ENCODE data around the gene PTPRK.

DNA sequence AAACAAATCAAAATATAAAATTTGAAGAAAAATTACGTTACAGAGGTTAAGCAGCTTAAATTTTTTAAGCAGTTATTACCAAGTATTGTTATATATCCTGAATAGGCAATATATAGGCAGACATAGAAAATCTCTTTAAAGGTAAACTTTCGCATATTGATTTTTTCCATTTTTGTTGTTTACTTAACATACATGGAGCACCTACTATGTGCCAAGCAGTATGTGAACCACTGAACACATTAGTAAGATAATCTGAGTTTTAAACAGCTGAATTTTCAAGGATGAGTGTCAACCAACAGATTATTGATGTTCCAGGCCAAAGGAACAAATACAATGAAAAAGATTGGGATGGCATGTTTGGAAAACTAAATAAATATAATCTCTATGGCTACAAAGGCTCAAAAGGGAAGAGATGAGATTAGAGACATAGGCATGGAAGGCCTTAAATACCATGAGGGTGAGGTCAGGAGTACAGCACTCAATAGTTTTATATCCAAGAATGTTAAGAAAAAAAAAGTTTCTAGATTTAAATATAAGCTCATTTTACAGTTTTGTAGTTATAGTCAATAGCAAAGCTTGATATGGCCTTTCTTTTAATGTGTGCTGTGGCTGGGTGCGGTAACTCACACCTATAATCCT is 277.5 kb downstream of the PTPRK start:
- TF ChIP-seq, protein P1, sequence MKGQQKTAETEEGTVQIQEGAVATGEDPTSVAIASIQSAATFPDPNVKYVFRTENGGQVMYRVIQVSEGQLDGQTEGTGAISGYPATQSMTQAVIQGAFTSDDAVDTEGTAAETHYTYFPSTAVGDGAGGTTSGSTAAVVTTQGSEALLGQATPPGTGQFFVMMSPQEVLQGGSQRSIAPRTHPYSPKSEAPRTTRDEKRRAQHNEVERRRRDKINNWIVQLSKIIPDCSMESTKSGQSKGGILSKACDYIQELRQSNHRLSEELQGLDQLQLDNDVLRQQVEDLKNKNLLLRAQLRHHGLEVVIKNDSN (IDR thresholded peaks at IDR 0.05; ENCODE audit: borderline replicate concordance, extremely low read length, insufficient read depth, low read depth, low read length), result no peak
- TF ChIP-seq NFXL1 (IDR thresholded peaks at IDR 0.05; ENCODE audit: borderline replicate concordance), result no peak
- TF ChIP-seq ZNF217 (IDR thresholded peaks at IDR 0.05), result no peak
- no peak for TF ChIP-seq MTA3 (IDR thresholded peaks at IDR 0.05; ENCODE audit: borderline replicate concordance, low read length)
- no peak for TF ChIP-seq SREBF2 (IDR thresholded peaks at IDR 0.05; ENCODE audit: low read length)
- TF ChIP-seq MXI1 (IDR thresholded peaks at IDR 0.05; ENCODE audit: low read depth, low read length), result no peak
- TF ChIP-seq, protein P2, sequence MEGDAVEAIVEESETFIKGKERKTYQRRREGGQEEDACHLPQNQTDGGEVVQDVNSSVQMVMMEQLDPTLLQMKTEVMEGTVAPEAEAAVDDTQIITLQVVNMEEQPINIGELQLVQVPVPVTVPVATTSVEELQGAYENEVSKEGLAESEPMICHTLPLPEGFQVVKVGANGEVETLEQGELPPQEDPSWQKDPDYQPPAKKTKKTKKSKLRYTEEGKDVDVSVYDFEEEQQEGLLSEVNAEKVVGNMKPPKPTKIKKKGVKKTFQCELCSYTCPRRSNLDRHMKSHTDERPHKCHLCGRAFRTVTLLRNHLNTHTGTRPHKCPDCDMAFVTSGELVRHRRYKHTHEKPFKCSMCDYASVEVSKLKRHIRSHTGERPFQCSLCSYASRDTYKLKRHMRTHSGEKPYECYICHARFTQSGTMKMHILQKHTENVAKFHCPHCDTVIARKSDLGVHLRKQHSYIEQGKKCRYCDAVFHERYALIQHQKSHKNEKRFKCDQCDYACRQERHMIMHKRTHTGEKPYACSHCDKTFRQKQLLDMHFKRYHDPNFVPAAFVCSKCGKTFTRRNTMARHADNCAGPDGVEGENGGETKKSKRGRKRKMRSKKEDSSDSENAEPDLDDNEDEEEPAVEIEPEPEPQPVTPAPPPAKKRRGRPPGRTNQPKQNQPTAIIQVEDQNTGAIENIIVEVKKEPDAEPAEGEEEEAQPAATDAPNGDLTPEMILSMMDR (IDR thresholded peaks at IDR 0.05 in 2 of 3, conservative IDR thresholded peaks at IDR 0.05 in 1 of 3; ENCODE audit: control insufficient read depth in 2 of 3, extremely low read depth in 1 of 3, insufficient read depth in 1 of 3, low read depth in 3 of 3, low read length in 3 of 3), result no peak
- no peak for TF ChIP-seq HCFC1 (IDR thresholded peaks at IDR 0.05; ENCODE audit: low read length)
- no peak for TF ChIP-seq POLR2AphosphoS5 (IDR thresholded peaks at IDR 0.05; ENCODE audit: low read length)
- no peak for TF ChIP-seq SRF (IDR thresholded peaks at IDR 0.05; ENCODE audit: low read depth in 2 of 2, low read length in 2 of 2)
- no peak for TF ChIP-seq GABPA (IDR thresholded peaks at IDR 0.05; ENCODE audit: low read depth)
- TF ChIP-seq BHLHE40 (IDR thresholded peaks at IDR 0.05; ENCODE audit: borderline replicate concordance in 1 of 2, low read depth in 2 of 2, low read length in 1 of 2), result no peak

Data from GM12878 (cell line).